CD4-positive, alpha-beta T cell treated with Interferon alpha-2 for 1 hour (primary cell): ENCODE results near the gene KCNN4.
"Not testable (repeated sequence)": the region's sequence is repeated elsewhere in the genome, so short reads cannot be mapped to it uniquely, and the experiment has no call there.

Experiments
- DNase-seq, 2 donors: peaks; one replicate each; pipeline ENCODE4 v3.0.0-alpha.2; 2020 to 2022

The KCNN4 gene

GRCh38 chr19:43774103-43774939, 6.5 kb downstream of the KCNN4 start:
- no peak for DNase-seq

- no peak for DNase-seq
Observed at GRCh38 chr19:43773725-43774102, 7.1 kb downstream of the KCNN4 start.

GRCh38 chr19:43769256-43769655, 11.5 kb downstream of the KCNN4 start:
- DNase-seq: no peak

GRCh38 chr19:43768273-43769050, 12.3 kb downstream of the KCNN4 start:
- DNase-seq: no peak

- DNase-seq: no peak
Observed at GRCh38 chr19:43767818-43768217, 13.0 kb downstream of the KCNN4 start.

- no peak for DNase-seq
Observed at GRCh38 chr19:43767316-43767715, 13.5 kb downstream of the KCNN4 start.

- no peak for DNase-seq
Observed at GRCh38 chr19:43766755-43767043, 14.1 kb downstream of the KCNN4 start.

- DNase-seq: peak; percentile 67 to 72
Observed at GRCh38 chr19:43765109-43765876, 15.5 kb downstream of the KCNN4 start.

GRCh38 chr19:43764684-43765083, 16.1 kb downstream of the KCNN4 start:
- not testable (repeated sequence) for DNase-seq

GRCh38 chr19:43763473-43763939, 17.3 kb downstream of the KCNN4 start:
- DNase-seq: no peak

- DNase-seq: no peak
Observed at GRCh38 chr19:43762814-43763213, 18.0 kb downstream of the KCNN4 start.

- DNase-seq: no peak
Observed at GRCh38 chr19:43760941-43761340, 19.8 kb downstream of the KCNN4 start.

- no peak for DNase-seq
Observed at GRCh38 chr19:43759515-43759914, 21.3 kb downstream of the KCNN4 start.

- DNase-seq: peak; percentile 82 to 87
Observed at GRCh38 chr19:43755256-43755801, 25.4 kb downstream of the KCNN4 start.

GRCh38 chr19:43754503-43755255, 26.1 kb downstream of the KCNN4 start, which contains the start of gene SMG9:
Gene SMG9 (minus strand): TSS chr19:43754962. CDS start chr19:43750741, 4,221 bp downstream.
- DNase-seq: peak; percentile 98

- DNase-seq: no peak
Observed at GRCh38 chr19:43754253-43754502, 26.6 kb downstream of the KCNN4 start.

GRCh38 chr19:43752287-43752875, 28.4 kb downstream of the KCNN4 start:
- no peak for DNase-seq

- no peak for DNase-seq
Observed at GRCh38 chr19:43751466-43752220, 29.1 kb downstream of the KCNN4 start.

GRCh38 chr19:43749898-43750297, 30.9 kb downstream of the KCNN4 start:
- DNase-seq: no peak

- no peak for DNase-seq
Observed at GRCh38 chr19:43749152-43749551, 31.6 kb downstream of the KCNN4 start.

GRCh38 chr19:43748685-43749084, 32.1 kb downstream of the KCNN4 start:
- DNase-seq: no peak
